ENCODE measurements around the gene LDB2. TPM values are rescaled to one million over a fixed set of nuclear protein-coding genes. Genes with fewer than 3 reads are reported as not detected.

The LDB2 gene
- total and polyA plus RNA-seq, 2 donors (not counting 1 experiment from before 2014, with no cell fraction given) = not detected

GRCh38 chr4:16608123-16608522, 290.3 kb downstream of the LDB2 start:
- H3K4me1 Mint-ChIP-seq = no peaks in the 10 kb centered on the region
- intact Hi-C loops (cut with micrococcal nuclease) = no loop called here
- no peak overlapping the region for H3K27ac Mint-ChIP-seq
- no peak overlapping the region for H3K4me3 Mint-ChIP-seq
- Histone ChIP-seq H3K4me2 (replicated peaks; ENCODE audit: low read depth, low read length, poor library complexity, severe bottlenecking) (no peak overlapping the region), H3K4me3 (ENCODE audit: control extremely low read depth in 1 of 5, extremely low read depth in 1 of 5, insufficient read depth in 1 of 5, low read depth in 2 of 5, low read length in 4 of 5) (no peak overlapping the region), H3K27me3 (replicated peaks in 1 of 4; ENCODE audit: control extremely low read depth in 1 of 4, control insufficient read depth in 3 of 4, insufficient read depth in 4 of 4, low read length in 3 of 4) (no peaks in the 10 kb centered on the region), H3K27ac (ENCODE audit: low read length in 2 of 2) (no peak overlapping the region), H3K9me3 (ENCODE audit: control extremely low read depth in 1 of 3, control insufficient read depth in 2 of 3, insufficient read depth in 1 of 3, low read length in 2 of 3) (peaks cover 0 to 14% (median 0%) of the 10 kb centered on the region in 3 donors), H3K9ac (ENCODE audit: low read length) (no peak overlapping the region), H2AFZ (ENCODE audit: insufficient read depth, low read depth, low read length, poor library complexity, severe bottlenecking) (no peak overlapping the region), H3K36me3 (replicated peaks in 1 of 2; ENCODE audit: control extremely low read depth in 1 of 2, control insufficient read depth in 1 of 2, extremely low read depth in 1 of 2, insufficient read depth in 2 of 2, low read length in 1 of 2) (no peaks in the 10 kb centered on the region), H3K79me2 (ENCODE audit: control insufficient read depth, insufficient read depth, low read length) (no peaks in the 10 kb centered on the region), H4K20me1 (ENCODE audit: control insufficient read depth, insufficient read depth, low read length, poor library complexity, severe bottlenecking) (no peaks in the 10 kb centered on the region), H3K4me1 (ENCODE audit: control insufficient read depth in 2 of 2, insufficient read depth in 2 of 2, low read length in 2 of 2) (no peaks in the 10 kb centered on the region)
- CTCF ChIA-PET = no interaction called here
- peaks cover 6% of the 10 kb centered on the region for H3K9me3 Mint-ChIP-seq (ENCODE audit: insufficient read depth)
- POLR2A ChIA-PET = no interaction called here
- DNase-seq (no peak), ATAC-seq (ENCODE audit: low read depth) (no peak)
- no peaks in the 10 kb centered on the region for H3K27me3 Mint-ChIP-seq
- WGBS (ENCODE audit: insufficient coverage) = 100% methylated on average over 3 of the region's 5 CpGs
- TF ChIP-seq EZH2 (IDR thresholded peaks at IDR 0.05; ENCODE audit: borderline replicate concordance, insufficient read depth, low read depth, low read length, poor library complexity, severe bottlenecking) = no peak
- no peak for TF ChIP-seq CTCF (IDR thresholded peaks at IDR 0.05)

GRCh38 chr4:16607241-16608066, 291.0 kb downstream of the LDB2 start:
- DNase-seq = no peak
- Mint-ChIP-seq H3K27me3 (no peaks in the 10 kb centered on the region), H3K9me3 (ENCODE audit: insufficient read depth) (peaks cover 6% of the 10 kb centered on the region), H3K27ac (no peak overlapping the region), H3K4me3 (no peak overlapping the region), H3K4me1 (no peaks in the 10 kb centered on the region)
- no peaks in the 10 kb centered on the region for H3K4me1 ChIP-seq (ENCODE audit: control insufficient read depth in 2 of 2, insufficient read depth in 2 of 2, low read length in 2 of 2)
- ChIA-PET POLR2A (no interaction called here), CTCF (no interaction called here)
- no peaks in the 10 kb centered on the region for H3K27me3 ChIP-seq (replicated peaks in 1 of 4; ENCODE audit: control extremely low read depth in 1 of 4, control insufficient read depth in 3 of 4, insufficient read depth in 4 of 4, low read length in 3 of 4)
- H4K20me1 ChIP-seq (ENCODE audit: control insufficient read depth, insufficient read depth, low read length, poor library complexity, severe bottlenecking) = no peaks in the 10 kb centered on the region
- no peak overlapping the region for H3K9ac ChIP-seq (ENCODE audit: low read length)
- no peak overlapping the region for H3K27ac ChIP-seq (ENCODE audit: low read length in 2 of 2)
- TF ChIP-seq CTCF (IDR thresholded peaks at IDR 0.05) (no peak), EZH2 (IDR thresholded peaks at IDR 0.05; ENCODE audit: borderline replicate concordance, insufficient read depth, low read depth, low read length, poor library complexity, severe bottlenecking) (no peak)
- no peak overlapping the region for H3K4me3 ChIP-seq (ENCODE audit: control extremely low read depth in 1 of 5, extremely low read depth in 1 of 5, insufficient read depth in 1 of 5, low read depth in 2 of 5, low read length in 4 of 5)
- intact Hi-C loops (cut with micrococcal nuclease) = no loop called here
- H3K36me3 ChIP-seq (replicated peaks in 1 of 2; ENCODE audit: control extremely low read depth in 1 of 2, control insufficient read depth in 1 of 2, extremely low read depth in 1 of 2, insufficient read depth in 2 of 2, low read length in 1 of 2) = no peaks in the 10 kb centered on the region
- no peaks in the 10 kb centered on the region for H3K79me2 ChIP-seq (ENCODE audit: control insufficient read depth, insufficient read depth, low read length)
- ATAC-seq (ENCODE audit: low read depth) = no peak
- H3K4me2 ChIP-seq (replicated peaks; ENCODE audit: low read depth, low read length, poor library complexity, severe bottlenecking) = no peak overlapping the region
- H2AFZ ChIP-seq (ENCODE audit: insufficient read depth, low read depth, low read length, poor library complexity, severe bottlenecking) = no peak overlapping the region
- WGBS (ENCODE audit: insufficient coverage) = 73% methylated on average over 7 of the region's 7 CpGs
- peaks cover 0 to 14% (median 0%) of the 10 kb centered on the region in 3 donors for H3K9me3 ChIP-seq (ENCODE audit: control extremely low read depth in 1 of 3, control insufficient read depth in 2 of 3, insufficient read depth in 1 of 3, low read length in 2 of 3)
